PC-3 (cell line): ENCODE data around the gene PCCA. TPM values are rescaled to one million over a fixed set of nuclear protein-coding genes. Genes with fewer than 3 reads are reported as not detected.
A peak's percentile ranks its signal among the peaks of the same experiment; 100 is the strongest.

Experiments
- ATAC-seq: fragments of 200-7000 bp; cut with Tn5 transposase; 2 replicates; pipeline ENCODE4 v1.9.1; 2020; ENCODE audit warnings: mild to moderate bottlenecking, moderate library complexity
- BruUV-seq: library from RNA; stranded (reverse); fragments of 400-500 nt; replicated peaks from 2 replicates; lab custom pipeline; 2021; lab: Mats Ljungman, UMichigan
- CTCF ChIA-PET: fragments of 300-600 bp; sonication (Branson Sonifier 250); formaldehyde crosslinking; loops from one replicate; lab custom pipeline; 2022; ENCODE audit warnings: antibody characterized with exemption; lab: Charles Lee
- POLR2A ChIA-PET: fragments of 300-600 bp; sonication (Branson Sonifier 250); formaldehyde crosslinking; loops from one replicate; lab custom pipeline; 2022; ENCODE audit warnings: antibody characterized with exemption; ENCODE audit not compliant: unreplicated experiment; lab: Charles Lee
- DNase-seq: peaks from one replicate; pipeline ENCODE4 v3.0.0-alpha.2; 2015
- H2AFZ ChIP-seq: fragments of 300-600 bp; sonication (generic); 2 replicates; pipeline ENCODE4 v1.6.0; 2016; ENCODE audit warnings: antibody characterized with exemption, low read length
- H3F3A ChIP-seq: fragments of 300-600 bp; sonication (generic); one replicate; pipeline ENCODE4 v1.6.0; 2017; ENCODE audit warnings: antibody characterized with exemption, low read length, control low read depth, mild to moderate bottlenecking; ENCODE audit not compliant: unreplicated experiment
- H3K27ac ChIP-seq: fragments of 300-600 bp; sonication (generic); 2 replicates; pipeline ENCODE4 v1.5.1; 2016; ENCODE audit warnings: mild to moderate bottlenecking, low read length
- H3K27me3 ChIP-seq: fragments of 300-600 bp; sonication (generic); 2 replicates; pipeline ENCODE4 v1.6.1; 2016; ENCODE audit warnings: low read length, mixed read lengths
- H3K36me3 ChIP-seq: fragments of 300-600 bp; sonication (generic); 2 replicates; pipeline ENCODE4 v1.6.1; 2016; ENCODE audit warnings: low read depth, mixed run types, low read length, mixed read lengths
- H3K4me1 ChIP-seq: fragments of 300-600 bp; sonication (generic); 2 replicates; pipeline ENCODE4 v1.5.1; 2016; ENCODE audit warnings: low read length; ENCODE audit not compliant: insufficient read depth
- H3K4me2 ChIP-seq: fragments of 300-600 bp; sonication (generic); 2 replicates; pipeline ENCODE4 v1.6.0; 2016; ENCODE audit warnings: low read length
- H3K4me3 ChIP-seq: fragments of 300-600 bp; sonication (generic); 2 replicates; pipeline ENCODE4 v1.5.1; 2016; ENCODE audit warnings: mild to moderate bottlenecking, low read length, mixed read lengths
- H3K79me2 ChIP-seq: fragments of 300-600 bp; sonication (generic); 2 replicates; pipeline ENCODE4 v1.6.1; 2017; ENCODE audit warnings: low read length, mixed read lengths
- H3K9ac ChIP-seq: fragments of 300-600 bp; sonication (generic); 2 replicates; pipeline ENCODE4 v1.6.0; 2016; ENCODE audit warnings: mild to moderate bottlenecking, low read length
- H3K9me2 ChIP-seq: fragments of 300-600 bp; sonication (generic); replicated peaks from 2 replicates; pipeline ENCODE4 v1.6.1; 2016; ENCODE audit warnings: mixed run types, low read length, mixed read lengths
- H3K9me3 ChIP-seq: fragments of 300-600 bp; sonication (generic); 2 replicates; pipeline ENCODE4 v1.6.1; 2016; ENCODE audit warnings: low read length, mixed read lengths
- H4K20me1 ChIP-seq: fragments of 300-600 bp; sonication (generic); 2 replicates; pipeline ENCODE4 v1.6.1; 2016; ENCODE audit warnings: low read length, mixed read lengths
- CTCF ChIP-seq: fragments of 300-600 bp; sonication (generic); conservative IDR thresholded peaks from 2 replicates; pipeline ENCODE4 v1.5.1; 2017; ENCODE audit warnings: antibody characterized with exemption, low read depth, mild to moderate bottlenecking, low read length
- EZH2 ChIP-seq: fragments of 300-600 bp; sonication (generic); IDR thresholded peaks from one replicate; pipeline ENCODE4 v1.6.1; 2017; ENCODE audit warnings: antibody characterized with exemption, mild to moderate bottlenecking, low read length; ENCODE audit not compliant: unreplicated experiment
- EZH2phosphoT487 ChIP-seq: fragments of 300-600 bp; sonication (generic); IDR thresholded peaks from 2 replicates; pipeline ENCODE4 v1.6.1; 2018; ENCODE audit warnings: mild to moderate bottlenecking, antibody characterized with exemption, low read length, borderline replicate concordance
- intact Hi-C: fragments of 100-400 bp; cut with micrococcal nuclease; formaldehyde crosslinking; loops from 2 replicates; pipeline ENCODE4 v1.9.0; 2023
- total RNA-seq: library from RNA; depleted of rRNA; stranded (reverse); fragments of >200 nt; gene quantifications from 2 replicates; pipeline ENCODE4 v1.2.3, GENCODE V29; 2014

The PCCA gene
- total RNA-seq, 1 experiment from 2014 or later = 10.5 TPM

GRCh38 chr13:100363874-100364273 lies 275.0 kb downstream of the PCCA start:
- no peak overlapping the region for H2AFZ ChIP-seq
- H3F3A ChIP-seq = peaks cover 5% of the 10 kb centered on the region
- peak overlapping the region; percentile 39 for H3K4me2 ChIP-seq
- H3K79me2 ChIP-seq = no peaks in the 10 kb centered on the region
- ChIA-PET POLR2A (no interaction called here), CTCF (interaction anchor here (0.5 kb wide), 1 partner anchor 197 kb away, joined by 3 read pairs; no protein-coding TSS in a partner anchor)
- no peaks in the 10 kb centered on the region for H3K36me3 ChIP-seq
- H3K27ac ChIP-seq = peak overlapping the region; percentile 42
- TF ChIP-seq EZH2 (no peak), CTCF (no peak)
- intact Hi-C loops = loop anchor here (1.0 to 10.0 kb wide), 3 partner anchors 28 to 143 kb away; no protein-coding TSS in a partner anchor
- DNase-seq (peak; percentile 79), ATAC-seq (peak; percentile 88)
- no peaks in the 10 kb centered on the region for H3K9me3 ChIP-seq
- H3K27me3 ChIP-seq = no peaks in the 10 kb centered on the region
- no peaks in the 10 kb centered on the region for H3K9me2 ChIP-seq
- no peak overlapping the region for H3K9ac ChIP-seq
- H3K4me1 ChIP-seq = peaks cover 20% of the 10 kb centered on the region
- H3K4me3 ChIP-seq = no peak overlapping the region
- no TSS peak for BruUV-seq
- 0 out of 2 replicates have a peak, but pooled peaks cover 3% of the 10 kb centered on the region for H4K20me1 ChIP-seq

GRCh38 chr13:100364591-100364990 lies 275.7 kb downstream of the PCCA start:
- BruUV-seq = no TSS peak
- H3K27ac ChIP-seq = peak overlapping the region; percentile 42; the same call in 1 of the 2 replicates
- TF ChIP-seq EZH2 (no peak), EZH2phosphoT487 (no peak), CTCF (no peak)
- ChIA-PET CTCF (no interaction called here), POLR2A (no interaction called here)
- no peaks in the 10 kb centered on the region for H3K36me3 ChIP-seq
- no peaks in the 10 kb centered on the region for H3K79me2 ChIP-seq
- H3K4me1 ChIP-seq = peaks cover 20% of the 10 kb centered on the region
- H3K9ac ChIP-seq = no peak overlapping the region
- H3K9me2 ChIP-seq = no peaks in the 10 kb centered on the region
- H4K20me1 ChIP-seq = 0 out of 2 replicates have a peak, but pooled peaks cover 3% of the 10 kb centered on the region
- H3F3A ChIP-seq = peaks cover 5% of the 10 kb centered on the region
- intact Hi-C loops = loop anchor here (1.0 to 10.0 kb wide), 2 partner anchors 28 to 90 kb away; no protein-coding TSS in a partner anchor
- no peak overlapping the region for H2AFZ ChIP-seq
- H3K27me3 ChIP-seq = no peaks in the 10 kb centered on the region
- H3K9me3 ChIP-seq = no peaks in the 10 kb centered on the region
- ATAC-seq (no peak; the same call in 1 of the 2 replicates), DNase-seq (peak; percentile 39)
- peak overlapping the region; percentile 31 for H3K4me2 ChIP-seq
- H3K4me3 ChIP-seq = no peak overlapping the region

- TF ChIP-seq CTCF = no peak
- no peak for TF ChIP-seq EZH2phosphoT487
- no peak for TF ChIP-seq EZH2
- no peak for ATAC-seq
- Histone ChIP-seq H3K79me2 (no peaks in the 10 kb centered on the region), H3K36me3 (no peaks in the 10 kb centered on the region), H3K4me2 (no peak overlapping the region), H3K4me3 (no peak overlapping the region), H4K20me1 (0 out of 2 replicates have a peak, but pooled peaks cover 3% of the 10 kb centered on the region), H3K4me1 (peaks cover 20% of the 10 kb centered on the region), H3K9me2 (no peaks in the 10 kb centered on the region), H3F3A (peaks cover 5% of the 10 kb centered on the region), H3K27ac (no peak overlapping the region), H2AFZ (no peak overlapping the region), H3K9me3 (no peaks in the 10 kb centered on the region), H3K27me3 (no peaks in the 10 kb centered on the region), H3K9ac (no peak overlapping the region)
- intact Hi-C loops = loop anchor here (10.0 kb wide), 1 partner anchor 89 kb away; no protein-coding TSS in a partner anchor
- BruUV-seq = no TSS peak
- POLR2A ChIA-PET = no interaction called here
- CTCF ChIA-PET = no interaction called here
- DNase-seq = no peak
Measured at GRCh38 chr13:100365680-100366079, 276.8 kb downstream of the PCCA start.
